ENCODE data around the gene RAP1A. TPM values are rescaled to one million over a fixed set of nuclear protein-coding genes. Genes with fewer than 3 reads are reported as not detected.

RAP1A gene
- polyA plus RNA-seq, 1 of the 3 experiments (the other 2 are of a cell fraction): 17.7 TPM

DNA sequence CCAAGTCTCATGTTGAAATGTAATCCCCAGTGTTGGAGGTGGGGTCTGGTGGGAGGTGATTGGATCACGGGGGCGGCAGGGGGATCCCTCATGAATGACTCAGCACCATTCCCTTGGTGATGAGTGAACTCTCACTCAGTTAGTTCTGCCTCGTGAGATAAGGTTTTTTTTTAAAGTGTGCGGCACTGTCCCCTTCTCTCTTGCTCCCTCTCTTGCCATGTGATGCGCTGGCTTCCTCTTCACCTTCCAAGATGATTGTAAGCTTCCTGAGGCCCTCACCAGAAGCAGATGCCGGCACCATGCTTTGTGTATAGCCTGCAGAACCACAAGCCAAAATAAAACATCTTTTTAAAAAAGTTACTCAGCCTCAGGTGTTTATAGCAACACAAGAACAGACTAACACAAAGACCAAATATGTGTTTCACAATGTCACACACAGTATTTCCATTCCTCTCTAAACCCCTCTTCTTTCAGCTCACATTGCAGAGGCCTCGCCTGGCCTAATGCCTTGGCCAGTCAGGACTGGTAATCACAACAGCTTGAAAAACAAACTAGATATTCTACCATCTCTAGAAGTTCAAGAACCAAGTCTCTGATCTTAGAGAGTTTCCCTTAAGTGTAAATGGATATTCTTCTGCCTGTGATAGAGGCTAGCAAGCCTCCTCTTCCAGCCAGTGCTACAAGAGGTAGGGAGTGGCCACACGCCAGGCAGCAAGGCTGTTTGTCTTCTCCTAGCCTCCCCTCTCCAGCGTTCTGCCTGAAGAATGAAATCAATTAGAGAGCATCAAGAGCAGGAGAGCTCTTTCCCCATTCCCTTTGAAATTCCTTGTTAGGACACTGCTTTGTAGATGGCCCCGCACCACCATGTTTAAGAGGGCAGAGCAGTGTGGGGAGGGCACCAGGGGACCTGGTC is 19.6 kb upstream of the RAP1A start:
- H3K27ac ChIP-seq (ENCODE audit: low read depth in 2 of 2, low read length in 1 of 2): no peak overlapping the region
- no peak overlapping the region for H3K4me3 ChIP-seq (ENCODE audit: low read depth in 2 of 2, low read length in 1 of 2)
- H4K20me1 ChIP-seq (ENCODE audit: insufficient read depth): no peaks in the 10 kb centered on the region
- no peaks in the 10 kb centered on the region for H3K9me3 ChIP-seq
- peaks cover 0 to 4% of the 10 kb centered on the region in 2 experiments for H3K36me3 ChIP-seq (replicated peaks in 1 of 2; ENCODE audit: control insufficient read depth in 1 of 2, insufficient read depth in 2 of 2, low read length in 1 of 2)
- no peaks in the 10 kb centered on the region; a peak in 1 of 4 replicates for H3K4me1 ChIP-seq (ENCODE audit: control insufficient read depth in 1 of 2, insufficient read depth in 2 of 2, low read depth in 1 of 2, low read length in 1 of 2)
- H3F3A ChIP-seq (replicated peaks; ENCODE audit: insufficient read depth): no peaks in the 10 kb centered on the region
- ChIA-PET CTCF (no interaction called here), POLR2A (no interaction called here)
- H3K9ac ChIP-seq: no peak overlapping the region
- no peaks in the 10 kb centered on the region for H3K9me2 ChIP-seq
- 71% methylated on average over 10 of the region's 10 CpGs for WGBS (ENCODE audit: low lambda C conversion rate)
- DNase-seq: no peak
- TF ChIP-seq EZH2phosphoT487 (IDR thresholded peaks at IDR 0.05; ENCODE audit: borderline replicate concordance, low read depth) (no peak), SIN3A (IDR thresholded peaks at IDR 0.05; ENCODE audit: borderline replicate concordance, low read depth, low read length) (no peak), GABPA (IDR thresholded peaks at IDR 0.05; ENCODE audit: low read depth) (no peak), FOSL2 (IDR thresholded peaks at IDR 0.05; ENCODE audit: borderline replicate concordance, low read depth) (no peak), RXRA (IDR thresholded peaks at IDR 0.05; ENCODE audit: borderline replicate concordance, low read depth) (no peak), RAD21 (IDR thresholded peaks at IDR 0.05; ENCODE audit: low read length) (no peak), RCOR1 (IDR thresholded peaks at IDR 0.05; ENCODE audit: low read length) (no peak), YY1 (IDR thresholded peaks at IDR 0.05; ENCODE audit: low read depth) (no peak), GATA2 (CRISPR knock-in tag; IDR thresholded peaks at IDR 0.05) (no peak), RFX5 (IDR thresholded peaks at IDR 0.05; ENCODE audit: low read length) (no peak), TCF12 (IDR thresholded peaks at IDR 0.05) (no peak), JUND (IDR thresholded peaks at IDR 0.05) (no peak), TEAD4 (IDR thresholded peaks at IDR 0.05; ENCODE audit: borderline replicate concordance, insufficient read depth) (no peak), MXI1 (IDR thresholded peaks at IDR 0.05; ENCODE audit: low read depth, low read length) (no peak), ELF1 (IDR thresholded peaks at IDR 0.05) (no peak), FOXJ3 (CRISPR knock-in tag; IDR thresholded peaks at IDR 0.05) (no peak), EP300 (IDR thresholded peaks at IDR 0.05; ENCODE audit: borderline replicate concordance in 1 of 2, low read depth in 1 of 2, low read length in 1 of 2) (no peak)
- no peaks in the 10 kb centered on the region for H3K27me3 ChIP-seq (ENCODE audit: insufficient read depth)
- H3K79me2 ChIP-seq (ENCODE audit: insufficient read depth): no peaks in the 10 kb centered on the region
- no peak overlapping the region for H3K4me2 ChIP-seq
- no peak overlapping the region for H2AFZ ChIP-seq (ENCODE audit: low read depth)

DNA sequence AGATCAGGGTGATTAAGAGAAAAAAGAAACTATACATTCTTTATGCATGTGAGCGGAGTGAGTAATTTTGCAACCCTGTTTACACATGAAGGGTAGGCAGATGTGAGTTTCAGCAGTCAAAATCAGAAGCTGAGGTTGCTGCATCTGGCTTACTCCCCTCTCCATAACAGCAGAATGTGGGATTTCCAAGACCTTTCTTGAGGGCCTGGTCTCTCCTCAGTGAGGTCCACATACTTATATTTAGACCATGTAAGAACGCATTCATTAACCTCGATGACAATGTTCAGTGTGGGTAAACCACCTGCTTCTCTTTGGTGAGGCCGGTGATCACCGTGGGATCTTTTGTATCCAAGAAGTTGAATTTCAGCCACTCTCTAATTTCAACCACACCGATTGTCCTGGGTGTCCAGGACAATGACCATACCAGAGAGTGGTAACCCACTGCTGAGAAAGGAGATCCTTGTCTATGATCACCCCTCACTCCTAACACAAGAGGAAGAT is 18.7 kb upstream of the RAP1A start:
- CTCF ChIA-PET: interaction anchor here (0.6 kb wide), 1 partner anchor 38 kb away, joined by 3 read pairs; no protein-coding TSS in a partner anchor
- H4K20me1 ChIP-seq (ENCODE audit: insufficient read depth): no peaks in the 10 kb centered on the region
- TF ChIP-seq, protein P1, sequence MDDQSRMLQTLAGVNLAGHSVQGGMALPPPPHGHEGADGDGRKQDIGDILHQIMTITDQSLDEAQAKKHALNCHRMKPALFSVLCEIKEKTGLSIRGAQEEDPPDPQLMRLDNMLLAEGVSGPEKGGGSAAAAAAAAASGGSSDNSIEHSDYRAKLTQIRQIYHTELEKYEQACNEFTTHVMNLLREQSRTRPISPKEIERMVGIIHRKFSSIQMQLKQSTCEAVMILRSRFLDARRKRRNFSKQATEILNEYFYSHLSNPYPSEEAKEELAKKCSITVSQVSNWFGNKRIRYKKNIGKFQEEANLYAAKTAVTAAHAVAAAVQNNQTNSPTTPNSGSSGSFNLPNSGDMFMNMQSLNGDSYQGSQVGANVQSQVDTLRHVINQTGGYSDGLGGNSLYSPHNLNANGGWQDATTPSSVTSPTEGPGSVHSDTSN (IDR thresholded peaks at IDR 0.05): no peak
- TF ChIP-seq, protein P2, sequence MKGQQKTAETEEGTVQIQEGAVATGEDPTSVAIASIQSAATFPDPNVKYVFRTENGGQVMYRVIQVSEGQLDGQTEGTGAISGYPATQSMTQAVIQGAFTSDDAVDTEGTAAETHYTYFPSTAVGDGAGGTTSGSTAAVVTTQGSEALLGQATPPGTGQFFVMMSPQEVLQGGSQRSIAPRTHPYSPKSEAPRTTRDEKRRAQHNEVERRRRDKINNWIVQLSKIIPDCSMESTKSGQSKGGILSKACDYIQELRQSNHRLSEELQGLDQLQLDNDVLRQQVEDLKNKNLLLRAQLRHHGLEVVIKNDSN (IDR thresholded peaks at IDR 0.05; ENCODE audit: borderline replicate concordance, low read depth): no peak
- TF ChIP-seq TAF1 (IDR thresholded peaks at IDR 0.05; ENCODE audit: borderline replicate concordance, low read depth, low read length) (no peak), NRF1 (IDR thresholded peaks at IDR 0.05; ENCODE audit: low read depth, low read length) (no peak), EZH2phosphoT487 (IDR thresholded peaks at IDR 0.05; ENCODE audit: borderline replicate concordance, low read depth) (no peak), USF2 (IDR thresholded peaks at IDR 0.05; ENCODE audit: borderline replicate concordance, low read depth, low read length) (no peak), MAX (IDR thresholded peaks at IDR 0.05; ENCODE audit: low read depth) (no peak)
- TF ChIP-seq, protein P3, sequence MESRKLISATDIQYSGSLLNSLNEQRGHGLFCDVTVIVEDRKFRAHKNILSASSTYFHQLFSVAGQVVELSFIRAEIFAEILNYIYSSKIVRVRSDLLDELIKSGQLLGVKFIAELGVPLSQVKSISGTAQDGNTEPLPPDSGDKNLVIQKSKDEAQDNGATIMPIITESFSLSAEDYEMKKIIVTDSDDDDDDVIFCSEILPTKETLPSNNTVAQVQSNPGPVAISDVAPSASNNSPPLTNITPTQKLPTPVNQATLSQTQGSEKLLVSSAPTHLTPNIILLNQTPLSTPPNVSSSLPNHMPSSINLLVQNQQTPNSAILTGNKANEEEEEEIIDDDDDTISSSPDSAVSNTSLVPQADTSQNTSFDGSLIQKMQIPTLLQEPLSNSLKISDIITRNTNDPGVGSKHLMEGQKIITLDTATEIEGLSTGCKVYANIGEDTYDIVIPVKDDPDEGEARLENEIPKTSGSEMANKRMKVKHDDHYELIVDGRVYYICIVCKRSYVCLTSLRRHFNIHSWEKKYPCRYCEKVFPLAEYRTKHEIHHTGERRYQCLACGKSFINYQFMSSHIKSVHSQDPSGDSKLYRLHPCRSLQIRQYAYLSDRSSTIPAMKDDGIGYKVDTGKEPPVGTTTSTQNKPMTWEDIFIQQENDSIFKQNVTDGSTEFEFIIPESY (IDR thresholded peaks at IDR 0.05; ENCODE audit: borderline replicate concordance, low read depth): no peak

More for the DNA sequence above, 18.7 kb upstream of the RAP1A start:
- no peak overlapping the region for H3K9ac ChIP-seq
- no peaks in the 10 kb centered on the region for H3F3A ChIP-seq (replicated peaks; ENCODE audit: insufficient read depth)
- DNase-seq: no peak
- 75% methylated on average over 6 of the region's 6 CpGs for WGBS (ENCODE audit: low lambda C conversion rate)
- peaks cover 0 to 4% of the 10 kb centered on the region in 2 experiments for H3K36me3 ChIP-seq (replicated peaks in 1 of 2; ENCODE audit: control insufficient read depth in 1 of 2, insufficient read depth in 2 of 2, low read length in 1 of 2)
- H2AFZ ChIP-seq (ENCODE audit: low read depth): no peak overlapping the region
- H3K79me2 ChIP-seq (ENCODE audit: insufficient read depth): no peaks in the 10 kb centered on the region
- H3K27me3 ChIP-seq (ENCODE audit: insufficient read depth): no peaks in the 10 kb centered on the region
- POLR2A ChIA-PET: no interaction called here
- H3K4me3 ChIP-seq (ENCODE audit: low read depth in 2 of 2, low read length in 1 of 2): no peak overlapping the region
- no peaks in the 10 kb centered on the region for H3K9me3 ChIP-seq
- no peaks in the 10 kb centered on the region for H3K9me2 ChIP-seq
- no peak overlapping the region for H3K4me2 ChIP-seq
- no peak overlapping the region for H3K27ac ChIP-seq (ENCODE audit: low read depth in 2 of 2, low read length in 1 of 2)
- H3K4me1 ChIP-seq (ENCODE audit: control insufficient read depth in 1 of 2, insufficient read depth in 2 of 2, low read depth in 1 of 2, low read length in 1 of 2): no peaks in the 10 kb centered on the region; a peak in 1 of 4 replicates
